Middle frontal gyrus (tissue), 1 donor: ENCODE measurements around the gene PTK7.

ENCODE experiments used
- DNase-seq: peaks from one replicate; pipeline ENCODE4 v3.0.0-alpha.2; 2015; ENCODE audit warnings: low spot score; ENCODE audit errors: extremely low spot score

PTK7 gene

GRCh38 chr6:43204271-43205105 lies 128.4 kb downstream of the PTK7 start:
- no peak for DNase-seq

- DNase-seq: no peak
Observed at GRCh38 chr6:43205849-43206248, 129.7 kb downstream of the PTK7 start.

GRCh38 chr6:43207286-43207685 lies 131.2 kb downstream of the PTK7 start:
- no peak for DNase-seq
